LNCAP (cell line): Measurements from ENCODE around the gene EXOC2.

Source experiments
- CTCF ChIP-seq: fragments of 450-650 bp; IDR thresholded peaks from 2 replicates; pipeline ENCODE4 v1.5.1; 2017; ENCODE audit warnings: mild to moderate bottlenecking

Gene EXOC2

GRCh38 chr6:447381-448165 lies 245.4 kb downstream of the EXOC2 start:
- no peak for TF ChIP-seq CTCF

GRCh38 chr6:446418-447366 lies 246.2 kb downstream of the EXOC2 start:
- TF ChIP-seq CTCF: no peak

GRCh38 chr6:445571-446417 lies 247.1 kb downstream of the EXOC2 start:
- TF ChIP-seq CTCF: no peak

GRCh38 chr6:444653-445275 lies 248.2 kb downstream of the EXOC2 start:
- TF ChIP-seq CTCF: no peak

- no peak for TF ChIP-seq CTCF
These were observed 249.2 kb downstream of the EXOC2 start for GRCh38 chr6:443621-444159.

- TF ChIP-seq CTCF: no peak
These were observed 251.6 kb downstream of the EXOC2 start for GRCh38 chr6:441126-441920.
